ENCODE results near the gene NTF4.

GRCh38 chr19:49101160-49101559 lies 36.5 kb upstream of the NTF4 start:
- TF ChIP-seq POLR2A (IDR thresholded peaks at IDR 0.05) (no peak), CTCF (IDR thresholded peaks at IDR 0.05) (no peak)

Measured in breast epithelium (tissue), 3 donors.